DMS153 treated with DMSO at 0.1 percent for 48 hours (cell line): ENCODE data around the gene GNB5.

Experiments used
- DNase-seq: peaks from one replicate; lab custom pipeline; 2025; ENCODE audit not compliant: unreplicated experiment; lab: John Stamatoyannopoulos, UW

Gene GNB5

DNA sequence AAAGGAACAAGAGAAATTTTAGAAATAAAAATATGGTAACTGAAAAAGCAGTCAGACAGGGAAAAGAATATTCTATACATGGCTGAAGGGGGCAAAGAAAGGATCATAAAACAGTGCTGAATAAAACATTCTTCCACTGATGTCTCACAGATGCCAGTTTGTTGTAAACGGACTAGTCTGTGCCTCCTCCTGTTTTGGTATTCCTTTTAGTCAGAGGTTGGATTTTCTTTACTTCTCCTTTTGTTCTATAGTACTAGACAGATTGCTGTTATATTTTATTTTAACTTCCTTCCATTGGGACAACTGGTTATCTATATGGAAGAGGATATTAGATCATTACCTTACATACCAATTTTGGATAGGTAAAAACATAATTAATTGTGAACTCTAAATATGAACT, 16.0 kb upstream of the GNB5 start:
- no peak for DNase-seq

DNA sequence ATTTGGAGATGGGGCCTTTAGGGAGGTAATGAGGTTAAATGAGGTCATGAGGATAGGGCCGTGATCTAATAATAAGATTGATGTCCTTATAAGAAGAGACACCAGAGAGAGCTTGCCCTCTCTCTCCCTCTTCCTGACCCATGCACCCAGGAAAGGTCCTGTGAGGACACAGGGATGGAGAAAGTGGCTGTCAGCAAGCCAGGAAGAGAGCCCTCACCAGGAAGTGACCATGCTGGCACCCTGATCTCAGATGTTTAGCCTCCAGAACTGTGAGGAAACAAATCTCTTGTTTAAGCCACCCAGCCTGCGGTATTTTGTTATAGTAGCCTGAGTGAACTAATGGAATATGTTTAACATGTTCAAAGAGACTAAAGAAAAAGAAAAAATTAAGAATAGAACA, 15.3 kb upstream of the GNB5 start:
- no peak for DNase-seq

DNA sequence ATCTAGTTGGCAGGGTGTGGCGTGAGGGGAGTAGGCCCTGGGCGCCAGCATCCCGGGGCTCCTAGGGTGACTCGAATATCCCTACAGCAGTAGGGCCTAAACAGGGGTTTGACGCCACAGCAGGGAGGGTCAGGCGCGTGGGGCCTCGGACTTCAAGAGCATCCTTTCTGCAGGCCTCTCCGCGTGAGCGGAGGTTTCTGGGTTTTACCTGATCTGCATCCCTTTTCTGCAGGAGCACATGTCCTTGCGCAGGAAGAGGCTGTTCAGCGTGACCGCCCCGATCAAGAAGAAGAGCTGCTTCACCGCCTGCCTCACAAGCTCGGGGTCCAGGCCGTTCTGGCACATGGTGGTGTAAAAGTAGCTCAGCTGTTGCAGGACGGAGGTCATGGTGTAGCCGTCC, 13.5 kb upstream of the GNB5 start:
- no peak for DNase-seq

DNA sequence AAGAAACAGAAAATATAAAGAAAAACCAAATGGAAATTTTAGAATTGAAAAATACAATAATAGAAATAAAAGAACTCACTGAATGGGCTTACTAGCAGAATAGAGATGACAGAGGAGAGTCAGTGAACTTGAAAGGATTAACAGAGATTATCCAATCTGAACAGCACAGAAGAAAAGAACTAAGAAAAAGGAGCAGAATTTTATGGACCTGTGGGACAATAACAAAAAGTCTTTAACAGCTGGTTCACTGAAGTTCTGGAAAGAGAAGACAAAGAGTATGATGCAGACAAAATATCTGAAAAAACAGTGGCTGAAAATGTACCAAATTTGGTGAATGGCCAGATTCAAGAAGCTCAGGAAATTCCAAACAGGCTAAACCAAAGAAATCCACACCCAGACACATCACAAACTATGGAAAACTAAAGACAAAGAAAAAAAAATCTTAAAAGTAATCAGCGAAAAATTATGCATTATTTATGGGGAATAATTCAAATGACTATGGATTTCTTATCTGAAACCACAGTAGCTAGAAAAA, 9.7 kb upstream of the GNB5 start:
- no peak for DNase-seq

DNA sequence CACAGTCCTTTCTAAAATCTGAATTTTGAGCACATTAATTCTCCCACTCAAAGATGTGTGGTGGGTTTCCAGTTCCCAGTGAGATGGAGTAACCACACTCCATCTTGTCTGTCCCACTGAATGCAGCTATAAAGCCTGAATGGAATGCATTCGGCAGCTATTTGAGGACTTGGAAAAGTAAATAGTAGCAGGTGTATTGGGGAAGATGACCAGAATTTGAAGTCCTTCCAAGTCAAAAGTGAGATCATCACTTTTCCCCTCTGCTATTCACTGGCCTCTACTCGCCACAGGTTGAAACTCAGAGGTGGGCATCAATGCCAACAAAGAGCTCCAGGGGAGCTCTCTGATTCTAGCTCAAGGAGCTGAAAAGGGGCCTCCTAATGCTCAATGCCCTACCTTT, 8.1 kb upstream of the GNB5 start:
- no peak for DNase-seq

DNA sequence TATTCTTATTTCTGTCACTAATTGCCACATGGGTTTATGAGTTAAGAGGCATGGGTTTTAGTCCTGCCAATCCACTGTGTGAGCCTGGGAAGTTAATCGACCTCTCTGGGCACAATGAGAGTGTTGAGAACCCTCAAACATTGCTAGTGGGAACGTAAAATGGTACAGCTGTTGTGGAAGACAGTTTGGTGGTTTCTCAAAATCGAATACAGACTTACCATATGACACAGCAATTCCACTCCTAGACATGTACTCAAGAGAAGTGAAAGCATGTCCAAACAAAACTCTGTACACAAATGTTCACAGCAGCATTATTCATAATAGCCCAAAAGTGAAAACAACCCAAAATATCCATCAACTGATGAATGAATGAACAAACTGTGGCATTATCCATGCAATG, 5.7 kb upstream of the GNB5 start:
- DNase-seq: no peak

DNA sequence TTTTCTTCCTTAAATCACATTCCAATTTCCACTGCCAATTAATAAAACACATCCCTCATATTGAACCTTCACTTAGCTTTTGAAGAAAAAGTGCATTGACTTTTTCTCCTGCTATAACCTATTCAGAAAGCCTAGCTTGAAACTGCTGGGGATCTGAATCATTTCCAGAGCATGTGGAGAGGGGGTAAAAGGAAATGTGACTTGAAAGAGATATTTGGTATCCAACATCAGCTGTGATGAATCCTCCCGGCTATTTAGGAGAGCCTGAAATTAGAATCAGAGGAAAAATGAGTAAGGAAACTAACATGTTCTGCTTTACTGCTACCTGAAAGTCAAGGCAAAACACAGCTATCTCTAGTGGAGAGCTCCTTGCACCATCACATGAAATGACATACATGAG, 2.6 kb upstream of the GNB5 start:
- DNase-seq: no peak

DNA sequence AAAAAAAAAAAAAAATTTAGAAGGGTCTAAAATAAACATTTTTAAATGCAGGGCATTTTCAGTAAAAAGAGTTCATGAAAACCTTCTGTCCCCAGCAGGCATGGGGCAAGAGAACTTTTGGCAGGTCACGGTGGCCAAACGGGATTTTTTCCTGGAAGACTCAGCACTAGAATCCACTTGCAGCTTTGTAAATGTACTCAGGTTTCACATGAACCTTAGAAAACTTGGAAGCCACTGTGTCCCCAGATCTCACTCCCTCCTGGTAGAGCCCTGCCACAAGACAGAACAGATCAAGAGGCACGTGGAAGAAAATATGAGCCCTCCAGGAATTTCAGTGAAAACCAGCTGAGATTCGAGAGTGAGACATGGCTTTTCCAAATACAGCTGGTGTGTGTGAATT, 2.1 kb upstream of the GNB5 start:
- no peak for DNase-seq

DNA sequence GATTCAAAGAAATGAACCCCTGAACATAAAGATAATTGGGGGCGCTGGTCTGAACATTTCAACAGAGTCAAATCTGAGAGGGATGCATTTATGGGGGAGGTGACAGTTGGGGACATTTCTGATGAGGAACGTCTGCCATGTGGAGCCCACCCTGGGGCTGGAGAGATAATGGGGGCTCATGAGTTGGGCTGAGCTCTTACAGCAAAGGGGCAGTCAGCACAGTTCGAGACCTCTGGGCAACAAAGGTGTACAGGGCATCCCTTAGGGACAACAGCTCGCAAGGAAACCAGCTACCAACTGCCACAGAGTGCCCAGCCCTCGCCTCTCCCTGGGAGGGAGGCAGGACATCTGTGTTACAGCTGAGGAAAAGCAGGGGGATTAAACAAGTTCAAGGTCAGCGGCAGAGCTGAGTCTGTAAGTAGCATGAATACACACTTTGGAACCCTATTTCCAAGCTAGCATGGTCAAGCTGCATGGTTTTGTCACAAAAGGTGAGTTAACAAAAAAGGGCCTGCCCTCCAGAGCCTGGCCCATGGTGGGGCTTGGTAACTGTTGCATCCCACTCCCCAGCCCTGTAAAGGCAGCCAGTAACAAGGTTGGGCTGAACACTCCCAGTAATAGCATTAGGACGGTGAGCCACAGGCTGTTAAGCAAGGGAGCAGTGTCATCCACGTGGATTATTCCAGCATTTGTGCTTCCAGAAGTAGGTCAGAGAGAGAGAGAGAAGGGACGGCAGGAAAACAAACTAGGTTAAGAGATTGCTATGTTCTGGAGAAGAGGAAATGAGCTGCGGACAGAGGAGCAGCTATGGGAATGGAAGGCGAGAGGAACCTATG, 4.3 kb downstream of the GNB5 start:
- no peak for DNase-seq

DNA sequence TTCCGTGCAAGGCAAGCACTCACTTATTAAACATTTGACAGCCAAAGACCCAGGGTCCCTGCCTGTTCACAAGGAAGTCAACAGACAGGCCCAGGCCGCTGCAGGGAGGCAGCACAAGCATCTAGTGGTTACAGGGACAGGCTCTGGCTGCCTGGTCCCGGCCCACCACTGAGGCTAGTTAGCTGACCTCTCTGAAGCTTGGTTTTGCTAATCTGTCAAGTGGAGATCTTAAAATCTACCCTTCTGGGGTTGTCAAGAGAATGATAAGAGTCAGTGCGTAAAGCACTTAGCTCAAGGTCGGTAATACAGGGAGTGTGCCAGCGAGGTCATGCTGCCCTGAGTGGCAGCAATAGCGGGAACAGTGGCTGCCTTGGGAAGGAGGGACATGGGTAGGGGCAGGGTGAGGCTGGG, 6.0 kb downstream of the GNB5 start:
- no peak for DNase-seq

DNA sequence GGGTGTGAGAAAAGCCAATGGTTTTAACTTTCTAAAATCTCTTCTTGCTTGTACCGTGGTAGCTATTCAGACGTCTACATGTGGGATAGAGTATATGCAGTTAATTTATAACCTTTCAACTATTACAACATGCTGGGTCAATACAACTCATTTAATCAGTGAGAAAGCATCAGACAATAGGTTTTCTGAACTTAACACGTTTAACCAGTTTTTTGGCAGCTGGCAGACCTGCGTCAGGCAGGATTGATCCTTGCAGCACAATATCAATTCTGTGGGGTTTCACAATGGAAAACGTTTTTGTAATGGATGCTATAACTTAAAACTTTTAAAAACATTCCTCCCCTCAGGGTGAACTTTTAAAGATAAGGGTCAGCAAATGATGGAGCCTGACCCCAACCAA, 6.5 kb downstream of the GNB5 start:
- DNase-seq: no peak

DNA sequence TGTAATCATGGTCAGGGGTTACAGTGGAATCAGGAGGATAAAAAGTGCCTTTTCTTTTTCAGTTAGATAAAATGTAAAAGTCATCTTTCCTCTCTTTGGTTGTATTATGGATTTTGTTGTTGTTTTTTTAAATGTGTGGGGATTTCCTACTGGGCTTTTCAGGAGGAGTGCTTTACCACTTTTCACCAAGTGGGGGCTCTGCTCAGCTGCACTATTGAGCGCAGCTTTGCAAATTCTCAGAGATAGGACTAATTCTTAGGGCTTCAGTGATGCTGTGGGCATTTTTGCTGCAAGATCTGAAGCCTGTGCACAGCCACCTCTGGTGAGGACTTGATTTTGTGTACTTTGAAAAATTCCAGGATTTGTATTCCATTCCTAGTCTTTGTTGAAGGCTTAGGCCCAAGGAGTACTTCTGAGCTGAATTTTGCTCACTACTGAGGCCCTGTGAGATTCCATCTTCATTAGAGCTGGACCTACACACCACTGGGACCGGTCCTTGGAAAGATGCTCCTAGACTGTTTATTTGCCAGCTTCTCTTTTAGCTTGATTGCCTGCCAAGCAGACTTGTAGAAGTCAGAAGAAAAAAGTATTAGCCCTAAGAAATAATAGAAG, 7.5 kb downstream of the GNB5 start:
- DNase-seq: no peak

DNA sequence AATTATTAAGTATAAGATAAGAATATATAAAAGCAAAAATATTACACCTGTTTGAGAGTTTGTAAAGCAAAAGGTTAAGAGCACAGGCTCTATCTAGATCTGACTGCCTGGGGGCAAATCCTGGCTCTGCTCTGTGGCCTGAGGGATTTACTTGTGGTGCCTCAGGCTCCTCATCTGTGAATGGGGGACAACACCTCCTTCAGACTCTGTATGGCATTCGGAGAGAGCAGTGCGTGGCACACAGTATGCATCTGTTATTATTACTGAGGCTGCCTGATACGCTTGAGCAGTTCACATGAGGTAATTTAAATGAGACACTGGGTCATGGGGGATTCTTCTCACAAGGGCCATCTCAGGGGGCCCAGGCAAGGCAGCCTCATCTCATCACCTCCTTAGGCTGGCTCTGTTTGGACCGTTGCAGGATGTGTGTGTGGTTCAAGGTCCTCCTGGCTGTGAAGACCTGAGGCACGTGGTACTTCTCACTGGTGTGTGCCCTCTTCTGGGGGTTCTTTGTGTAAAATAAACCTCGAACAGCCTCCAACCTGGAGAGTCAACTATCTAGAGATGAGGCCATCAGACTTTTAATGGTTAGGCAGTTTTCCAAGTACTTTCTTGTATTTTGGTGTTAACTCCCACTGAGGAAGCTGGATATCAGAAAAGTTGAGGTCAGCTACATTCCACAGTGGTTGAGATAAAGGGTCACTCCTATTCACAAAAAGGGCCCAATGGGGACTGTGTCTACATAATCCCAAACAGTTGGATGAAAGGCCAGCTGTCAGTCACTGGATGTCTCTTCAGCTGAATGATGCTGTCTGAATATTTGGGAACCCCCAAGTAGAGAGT, 9.0 kb downstream of the GNB5 start:
- no peak for DNase-seq

DNA sequence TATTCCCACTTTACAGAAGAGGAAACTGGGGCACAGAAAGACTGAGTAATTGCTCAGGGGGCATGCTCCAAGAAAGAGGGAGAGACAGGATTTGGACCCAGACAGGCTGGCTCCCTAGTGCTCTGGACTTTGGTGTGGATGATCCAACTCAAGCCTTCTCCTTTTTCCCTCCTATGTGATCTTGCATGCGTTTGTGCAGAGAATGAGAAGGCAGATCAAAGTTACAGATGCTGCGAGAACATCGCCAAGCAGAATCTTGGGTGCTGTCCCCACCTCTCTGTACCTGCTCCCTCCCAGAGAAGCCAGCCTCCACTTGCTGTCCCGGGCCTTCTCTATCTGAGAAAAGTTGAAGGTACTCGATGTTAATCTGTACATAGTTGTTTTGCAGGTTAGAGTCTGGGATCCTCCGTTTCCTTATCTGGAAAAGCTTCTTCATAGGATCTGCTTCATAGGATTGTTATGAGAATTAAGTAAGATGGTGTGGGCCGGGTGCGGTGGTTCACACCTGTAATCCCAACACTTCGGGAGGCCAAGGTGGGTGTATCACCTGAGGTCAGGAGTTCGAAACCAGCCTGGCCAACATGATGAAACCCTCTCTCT, 10.2 kb downstream of the GNB5 start:
- no peak for DNase-seq

DNA sequence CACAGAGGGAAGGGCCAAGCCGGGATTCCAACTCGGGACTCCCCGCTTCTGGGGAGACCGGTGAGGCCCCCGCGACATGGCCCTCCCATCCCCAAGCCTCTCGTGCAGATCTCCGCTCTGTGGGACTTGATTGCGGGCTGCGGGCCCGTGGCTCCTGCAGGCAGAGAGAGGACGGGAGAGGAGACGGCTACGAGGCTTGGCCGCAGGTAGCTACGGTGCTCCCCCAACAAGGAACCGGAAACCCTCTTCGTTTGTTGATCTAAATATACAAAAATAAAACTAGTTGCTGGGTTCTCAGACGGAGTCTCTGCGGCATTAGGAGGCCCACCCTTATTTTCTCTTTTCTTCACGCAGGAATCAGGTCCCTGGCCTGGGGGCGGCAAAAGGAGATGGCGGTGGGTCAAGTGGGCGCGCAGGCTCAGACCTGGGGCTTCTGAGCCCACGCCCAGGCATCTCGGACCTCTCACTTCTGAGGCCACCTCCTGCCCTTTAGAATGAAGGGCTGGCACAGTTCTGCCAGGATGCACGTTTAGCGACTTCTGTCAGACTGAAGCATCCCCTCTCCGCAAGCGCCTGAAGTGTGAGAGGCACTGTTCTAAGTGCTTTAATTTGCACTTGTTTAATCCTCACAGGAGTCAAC, 10.9 kb downstream of the GNB5 start:
- DNase-seq: no peak

DNA sequence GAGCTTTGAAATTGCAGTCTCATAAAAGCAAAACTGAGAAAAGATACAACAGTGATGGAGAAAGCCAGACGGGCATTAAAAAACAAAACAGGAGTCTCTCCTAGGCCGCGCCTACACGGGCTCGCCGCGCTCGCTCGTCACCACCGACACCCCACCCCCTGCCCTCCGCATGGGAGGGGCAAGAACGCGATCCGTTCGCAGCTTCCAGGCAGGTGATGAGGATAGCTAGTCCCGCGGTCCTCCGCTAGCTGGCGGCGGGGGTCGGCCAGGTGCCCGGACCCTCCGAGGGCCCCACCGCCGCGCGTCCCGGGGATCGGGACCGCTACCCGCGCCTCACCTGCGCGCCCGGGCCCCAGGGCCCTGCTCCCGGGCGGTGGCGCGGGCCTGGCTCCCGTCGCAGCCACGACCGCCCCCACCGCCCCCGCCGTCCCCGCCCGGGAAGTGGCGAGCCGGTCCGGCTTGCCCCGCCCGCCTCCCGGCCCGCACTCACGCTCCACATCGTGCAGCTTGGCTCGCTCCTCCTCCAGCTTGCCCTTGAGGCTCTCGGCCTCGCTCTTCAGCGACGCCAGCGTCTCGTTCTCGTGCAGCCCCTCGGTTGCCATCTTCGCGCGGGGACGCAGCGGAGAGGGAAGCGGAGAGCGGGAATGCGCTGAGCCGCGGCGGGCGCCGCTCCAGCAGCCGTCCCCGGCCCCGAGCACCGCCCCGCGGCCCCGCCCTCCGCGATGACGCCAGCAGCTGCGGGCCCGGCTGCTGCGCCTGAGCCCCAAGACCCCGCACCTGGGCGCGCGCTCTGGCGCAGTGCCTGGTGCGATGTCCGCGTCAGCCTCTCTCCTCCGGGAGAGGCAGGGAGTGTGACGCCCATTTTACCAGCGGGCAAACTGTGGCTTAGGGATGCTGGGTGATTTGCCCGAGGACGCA, 11.7 kb downstream of the GNB5 start:
- peak; percentile 5 for DNase-seq

DNA sequence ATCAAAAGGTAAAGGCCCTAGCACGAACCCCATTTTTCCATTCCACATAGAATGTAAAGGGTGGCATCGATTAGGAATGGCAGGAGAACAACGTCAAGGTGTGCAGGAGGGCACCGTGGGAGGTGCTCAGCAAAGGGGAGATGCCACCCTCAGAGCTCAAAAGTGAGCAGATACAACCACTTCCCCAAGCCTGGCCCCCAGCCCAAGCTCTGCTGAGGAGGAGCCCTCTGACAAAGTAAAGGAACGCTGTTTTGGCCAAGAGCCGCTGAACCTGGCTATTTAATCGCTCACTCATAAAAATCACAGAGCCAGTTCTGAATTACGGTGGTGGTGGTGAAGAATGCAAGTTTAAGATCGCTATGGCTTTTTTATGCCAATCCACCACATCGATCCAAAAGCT, 12.4 kb downstream of the GNB5 start:
- no peak for DNase-seq

DNA sequence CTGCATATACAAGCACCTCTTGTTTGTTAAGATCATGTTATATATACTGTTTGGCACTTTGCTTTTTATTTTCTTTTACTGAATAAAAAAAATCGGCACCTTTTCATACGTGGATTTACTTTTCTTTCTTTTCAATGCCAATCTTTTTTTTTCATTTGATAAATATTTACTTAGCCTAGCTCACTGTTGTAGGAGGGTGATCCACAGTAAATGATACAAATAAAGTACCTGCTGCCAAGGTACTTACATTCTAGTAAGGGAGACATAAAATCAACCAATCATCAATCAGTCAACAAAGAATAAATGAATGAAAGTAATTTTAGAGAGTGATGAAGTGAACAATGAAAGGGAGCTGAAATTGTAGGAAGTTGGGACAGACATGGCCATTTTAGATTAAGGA, 18.3 kb downstream of the GNB5 start:
- no peak for DNase-seq

DNA sequence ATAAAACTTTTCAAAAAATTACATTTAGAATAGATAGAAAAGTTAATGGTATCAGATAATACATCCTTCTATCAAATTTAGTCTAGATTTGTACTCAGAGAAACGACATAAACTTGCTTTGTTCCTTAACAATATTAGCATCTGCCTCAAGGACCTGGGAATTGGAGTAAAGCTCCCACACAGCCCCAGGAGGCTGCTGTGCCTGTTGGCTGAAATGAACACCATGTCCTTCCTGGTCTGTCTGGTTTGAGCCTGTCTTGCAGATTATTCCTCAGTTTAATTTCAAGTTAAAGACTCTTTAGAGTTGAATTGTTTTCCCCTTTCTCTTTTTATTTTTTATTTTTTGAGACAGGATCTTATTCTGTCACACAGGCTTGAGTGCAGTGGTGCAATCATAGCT, 19.4 kb downstream of the GNB5 start:
- DNase-seq: no peak

DNA sequence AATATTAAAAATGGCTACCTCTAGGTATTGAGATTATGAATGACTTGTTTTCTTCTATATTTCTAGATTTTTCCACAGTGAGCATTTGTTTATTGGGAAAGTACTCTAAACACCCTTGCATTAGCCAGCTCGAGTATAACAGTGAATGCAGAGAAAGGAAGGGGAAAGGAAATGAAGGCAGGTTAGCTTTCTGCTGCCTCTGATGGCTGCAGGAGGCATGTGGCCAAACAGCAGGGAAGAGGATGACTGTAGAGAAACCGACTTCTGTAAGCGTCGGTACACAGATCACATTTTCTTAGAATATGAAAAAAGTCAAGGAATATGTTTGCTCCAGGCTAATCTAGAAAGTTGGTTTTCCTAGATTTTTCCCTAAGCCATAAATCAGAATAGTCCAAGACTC, 19.8 kb downstream of the GNB5 start:
- no peak for DNase-seq
